ENCODE measurements around the gene DENND2D. TPM values are rescaled to one million over a fixed set of nuclear protein-coding genes. Genes with fewer than 3 reads are reported as not detected.

DENND2D gene
- total RNA-seq, 1 donor from 2014 or later: 0.18 TPM

DNA sequence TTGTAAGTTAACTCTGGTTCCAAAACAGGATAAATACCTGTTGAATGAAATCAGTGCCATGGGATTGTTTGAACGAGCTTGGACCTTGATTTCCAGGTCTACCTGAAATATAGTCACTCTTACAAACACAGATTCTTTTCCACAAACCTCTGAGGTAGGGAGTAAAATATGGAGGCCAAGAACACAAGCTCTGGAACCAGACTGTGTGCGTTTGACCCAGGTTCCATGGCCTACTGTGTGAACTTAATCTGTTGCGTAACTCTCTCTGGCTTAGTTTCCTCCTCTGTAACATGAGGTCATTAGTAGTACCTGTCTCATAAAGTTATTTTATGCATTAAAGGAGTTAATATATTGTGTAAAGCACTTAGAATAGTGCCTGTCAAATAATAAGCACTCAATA is 25.1 kb downstream of the DENND2D start:
- Histone ChIP-seq H3K36me3 (ENCODE audit: insufficient read depth, low read length) (peaks cover 9% of the 10 kb centered on the region), H3K27me3 (ENCODE audit: insufficient read depth, low read length) (no peaks in the 10 kb centered on the region), H3K79me2 (ENCODE audit: insufficient read depth, low read length) (no peaks in the 10 kb centered on the region), H3K4me2 (ENCODE audit: low read length) (no peak overlapping the region), H3K9ac (ENCODE audit: low read length) (no peak overlapping the region), H2AFZ (ENCODE audit: low read depth, low read length) (no peak overlapping the region), H3K9me3 (ENCODE audit: insufficient read depth, low read depth, low read length) (no peaks in the 10 kb centered on the region), H3K27ac (ENCODE audit: low read depth, low read length) (no peak overlapping the region), H4K20me1 (ENCODE audit: insufficient read depth, low read length) (no peaks in the 10 kb centered on the region), H3K4me1 (ENCODE audit: insufficient read depth, low read length) (no peaks in the 10 kb centered on the region), H3K4me3 (ENCODE audit: insufficient read depth, low read depth, low read length) (no peak overlapping the region)
- H3K27ac Mint-ChIP-seq (ENCODE audit: unreplicated experiment): no peak overlapping the region
- FAIRE-seq (no peak), DNase-seq (ENCODE audit: low read depth) (no peak)
- H3K9me3 Mint-ChIP-seq (ENCODE audit: unreplicated experiment): no peaks in the 10 kb centered on the region
- no peaks in the 10 kb centered on the region for H3K4me1 Mint-ChIP-seq (ENCODE audit: low read depth, unreplicated experiment)
- peaks cover 3% of the 10 kb centered on the region for H3K36me3 Mint-ChIP-seq (ENCODE audit: low read depth, unreplicated experiment)
- no peak overlapping the region for H3K4me3 Mint-ChIP-seq (ENCODE audit: unreplicated experiment)
- TF ChIP-seq, protein P1, sequence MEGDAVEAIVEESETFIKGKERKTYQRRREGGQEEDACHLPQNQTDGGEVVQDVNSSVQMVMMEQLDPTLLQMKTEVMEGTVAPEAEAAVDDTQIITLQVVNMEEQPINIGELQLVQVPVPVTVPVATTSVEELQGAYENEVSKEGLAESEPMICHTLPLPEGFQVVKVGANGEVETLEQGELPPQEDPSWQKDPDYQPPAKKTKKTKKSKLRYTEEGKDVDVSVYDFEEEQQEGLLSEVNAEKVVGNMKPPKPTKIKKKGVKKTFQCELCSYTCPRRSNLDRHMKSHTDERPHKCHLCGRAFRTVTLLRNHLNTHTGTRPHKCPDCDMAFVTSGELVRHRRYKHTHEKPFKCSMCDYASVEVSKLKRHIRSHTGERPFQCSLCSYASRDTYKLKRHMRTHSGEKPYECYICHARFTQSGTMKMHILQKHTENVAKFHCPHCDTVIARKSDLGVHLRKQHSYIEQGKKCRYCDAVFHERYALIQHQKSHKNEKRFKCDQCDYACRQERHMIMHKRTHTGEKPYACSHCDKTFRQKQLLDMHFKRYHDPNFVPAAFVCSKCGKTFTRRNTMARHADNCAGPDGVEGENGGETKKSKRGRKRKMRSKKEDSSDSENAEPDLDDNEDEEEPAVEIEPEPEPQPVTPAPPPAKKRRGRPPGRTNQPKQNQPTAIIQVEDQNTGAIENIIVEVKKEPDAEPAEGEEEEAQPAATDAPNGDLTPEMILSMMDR (IDR thresholded peaks at IDR 0.05; ENCODE audit: insufficient read depth, low read depth, low read length): no peak
- H3K27me3 Mint-ChIP-seq (ENCODE audit: low read depth, unreplicated experiment): no peaks in the 10 kb centered on the region

GRCh38 chr1:111174070-111174469 is 26.4 kb downstream of the DENND2D start:
- DNase-seq (ENCODE audit: low read depth): no peak
- Mint-ChIP-seq H3K4me3 (ENCODE audit: unreplicated experiment) (no peak overlapping the region), H3K27ac (ENCODE audit: unreplicated experiment) (no peak overlapping the region), H3K27me3 (ENCODE audit: low read depth, unreplicated experiment) (no peaks in the 10 kb centered on the region), H3K4me1 (ENCODE audit: low read depth, unreplicated experiment) (no peaks in the 10 kb centered on the region), H3K9me3 (ENCODE audit: unreplicated experiment) (no peaks in the 10 kb centered on the region), H3K36me3 (ENCODE audit: low read depth, unreplicated experiment) (no peaks in the 10 kb centered on the region)
- Histone ChIP-seq H3K27ac (ENCODE audit: low read depth, low read length) (no peak overlapping the region), H3K9ac (ENCODE audit: low read length) (no peak overlapping the region), H3K4me3 (ENCODE audit: insufficient read depth, low read depth, low read length) (no peak overlapping the region), H3K9me3 (ENCODE audit: insufficient read depth, low read depth, low read length) (no peaks in the 10 kb centered on the region), H3K79me2 (ENCODE audit: insufficient read depth, low read length) (no peaks in the 10 kb centered on the region), H3K27me3 (ENCODE audit: insufficient read depth, low read length) (no peaks in the 10 kb centered on the region), H4K20me1 (ENCODE audit: insufficient read depth, low read length) (no peaks in the 10 kb centered on the region), H3K4me1 (ENCODE audit: insufficient read depth, low read length) (no peaks in the 10 kb centered on the region), H3K36me3 (ENCODE audit: insufficient read depth, low read length) (peaks cover 7% of the 10 kb centered on the region), H3K4me2 (ENCODE audit: low read length) (no peak overlapping the region), H2AFZ (ENCODE audit: low read depth, low read length) (no peak overlapping the region)
- no peak for FAIRE-seq
- TF ChIP-seq, protein P1 (IDR thresholded peaks at IDR 0.05; ENCODE audit: insufficient read depth, low read depth, low read length): no peak

DNA sequence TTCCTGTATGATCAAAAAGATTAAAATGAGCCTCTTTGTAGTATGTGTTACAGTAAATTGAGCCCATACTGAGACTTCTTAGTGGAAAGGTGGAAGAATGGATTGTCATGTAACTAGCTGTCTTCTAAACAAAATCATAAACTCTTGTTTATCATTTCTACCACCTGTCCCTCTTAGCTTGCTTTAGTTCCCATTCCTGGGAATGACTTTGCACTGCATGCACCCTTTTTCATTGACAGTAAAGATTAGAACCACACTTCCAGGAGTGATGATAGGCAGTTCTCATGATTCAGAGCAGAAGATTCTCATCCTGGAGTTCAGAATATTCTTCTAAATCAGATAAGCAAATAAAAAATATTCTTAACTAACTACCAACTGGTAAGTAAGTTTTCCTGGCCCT is 28.0 kb downstream of the DENND2D start:
- Histone ChIP-seq H3K36me3 (ENCODE audit: insufficient read depth, low read length) (peaks cover 7% of the 10 kb centered on the region), H4K20me1 (ENCODE audit: insufficient read depth, low read length) (no peaks in the 10 kb centered on the region), H3K9ac (ENCODE audit: low read length) (no peak overlapping the region), H3K27me3 (ENCODE audit: insufficient read depth, low read length) (no peaks in the 10 kb centered on the region), H3K79me2 (ENCODE audit: insufficient read depth, low read length) (no peaks in the 10 kb centered on the region), H3K4me1 (ENCODE audit: insufficient read depth, low read length) (no peaks in the 10 kb centered on the region), H3K9me3 (ENCODE audit: insufficient read depth, low read depth, low read length) (no peaks in the 10 kb centered on the region), H2AFZ (ENCODE audit: low read depth, low read length) (no peak overlapping the region), H3K4me2 (ENCODE audit: low read length) (no peak overlapping the region), H3K4me3 (ENCODE audit: insufficient read depth, low read depth, low read length) (no peak overlapping the region), H3K27ac (ENCODE audit: low read depth, low read length) (no peak overlapping the region)
- Mint-ChIP-seq H3K27me3 (ENCODE audit: low read depth, unreplicated experiment) (no peaks in the 10 kb centered on the region), H3K4me1 (ENCODE audit: low read depth, unreplicated experiment) (no peaks in the 10 kb centered on the region), H3K4me3 (ENCODE audit: unreplicated experiment) (no peak overlapping the region), H3K9me3 (ENCODE audit: unreplicated experiment) (no peaks in the 10 kb centered on the region), H3K36me3 (ENCODE audit: low read depth, unreplicated experiment) (peaks cover 2% of the 10 kb centered on the region), H3K27ac (ENCODE audit: unreplicated experiment) (no peak overlapping the region)
- no peak for FAIRE-seq
- no peak for DNase-seq (ENCODE audit: low read depth)
- TF ChIP-seq, protein P1 (IDR thresholded peaks at IDR 0.05; ENCODE audit: insufficient read depth, low read depth, low read length): no peak
- no peak for TF ChIP-seq EZH2 (IDR thresholded peaks at IDR 0.05; ENCODE audit: insufficient read depth, low read length)

All from astrocyte (in vitro differentiated cells and primary cell).